Stimulated activated CD4-positive, alpha-beta T cell treated with anti-CD3 and anti-CD28 coated beads, TNF-alpha, amount 100 ng/mL, for 4 hours (primary cell): ENCODE results near the gene SLAMF1.
A peak's percentile ranks its signal among the peaks of the same experiment; 100 is the strongest.

ENCODE experiments used
- DNase-seq, 3 experiments: peaks; one replicate each; pipeline ENCODE4 v3.0.0-alpha.2; 2020; ENCODE audit warnings: low read depth in 3 of 3

The SLAMF1 gene

DNA sequence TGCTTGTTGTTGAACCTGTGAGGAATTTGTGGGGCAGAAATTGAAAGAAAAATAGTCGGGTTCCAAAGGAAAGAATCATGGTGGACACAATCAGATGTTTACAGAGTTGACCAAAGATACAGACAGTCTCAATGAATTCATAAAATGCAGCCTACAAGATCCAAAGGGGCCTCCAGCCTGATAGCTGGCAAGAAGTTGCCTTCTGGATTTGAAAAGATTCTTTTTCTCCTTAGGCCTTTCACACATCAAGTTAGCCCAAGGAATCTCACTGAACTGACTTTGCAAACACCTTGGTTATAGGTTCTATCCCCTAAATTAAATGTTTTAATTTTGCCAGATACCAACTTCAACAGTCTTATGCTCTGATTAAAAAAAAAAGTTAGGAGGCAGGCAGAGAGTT, 21.5 kb downstream of the SLAMF1 start:
- DNase-seq = no peak

DNA sequence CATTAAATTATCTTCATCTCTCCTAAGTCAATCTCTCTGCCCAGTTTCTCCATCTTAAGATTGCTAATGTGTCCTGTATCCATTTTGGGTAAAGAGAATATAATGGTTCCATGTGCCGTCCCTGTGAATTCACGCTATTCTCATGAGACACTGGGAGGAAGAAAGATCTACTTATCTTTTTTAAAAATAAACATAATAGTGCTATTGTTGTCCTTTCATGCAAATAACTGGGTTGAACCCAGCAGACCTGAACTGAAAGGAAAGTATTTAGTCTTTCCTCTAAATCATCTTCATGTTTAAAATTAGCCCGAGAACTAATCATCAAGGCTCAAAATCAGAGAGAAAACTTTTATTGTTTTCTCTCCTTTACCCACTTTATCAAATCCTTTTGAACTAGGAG, 22.4 kb downstream of the SLAMF1 start:
- DNase-seq = no peak

DNA sequence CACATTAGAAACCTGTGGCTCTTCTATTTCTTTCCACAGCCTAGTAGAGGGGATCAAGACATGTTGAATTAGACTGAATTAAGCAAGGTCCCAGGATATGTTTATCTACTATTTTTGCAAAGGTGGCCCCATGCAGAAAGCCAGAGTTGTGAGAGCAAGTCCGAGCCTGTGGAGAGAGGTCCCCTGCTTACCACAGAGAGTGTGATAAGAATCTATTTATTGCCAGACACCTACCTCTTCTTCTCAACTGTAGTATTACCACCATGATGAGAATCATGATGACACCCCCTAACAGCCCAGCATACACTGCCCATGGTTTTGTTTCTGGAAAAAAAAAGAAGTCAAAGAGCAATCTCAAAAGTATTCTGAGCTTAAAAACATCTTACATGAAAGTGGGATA, 23.0 kb downstream of the SLAMF1 start:
- DNase-seq = no peak

DNA sequence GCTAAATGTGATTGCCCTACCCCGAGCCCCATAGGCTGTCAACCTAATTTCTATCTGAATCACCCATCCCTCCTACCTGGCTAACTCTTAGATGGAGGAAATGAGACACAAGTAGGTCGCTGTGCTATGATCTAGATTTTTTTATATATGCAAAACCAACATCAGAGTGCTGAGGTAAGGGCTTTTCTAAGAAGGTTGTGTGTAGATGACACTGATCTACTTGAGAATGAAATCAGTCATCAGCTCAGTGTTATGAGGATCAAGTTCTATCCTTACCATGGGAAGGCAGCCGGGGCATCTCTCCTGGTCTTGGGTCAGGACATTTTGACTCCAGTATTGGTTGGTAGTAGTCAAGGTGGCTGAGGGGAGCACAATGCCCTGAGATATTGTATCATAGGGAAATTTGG, 23.6 kb downstream of the SLAMF1 start:
- no peak for DNase-seq

DNA sequence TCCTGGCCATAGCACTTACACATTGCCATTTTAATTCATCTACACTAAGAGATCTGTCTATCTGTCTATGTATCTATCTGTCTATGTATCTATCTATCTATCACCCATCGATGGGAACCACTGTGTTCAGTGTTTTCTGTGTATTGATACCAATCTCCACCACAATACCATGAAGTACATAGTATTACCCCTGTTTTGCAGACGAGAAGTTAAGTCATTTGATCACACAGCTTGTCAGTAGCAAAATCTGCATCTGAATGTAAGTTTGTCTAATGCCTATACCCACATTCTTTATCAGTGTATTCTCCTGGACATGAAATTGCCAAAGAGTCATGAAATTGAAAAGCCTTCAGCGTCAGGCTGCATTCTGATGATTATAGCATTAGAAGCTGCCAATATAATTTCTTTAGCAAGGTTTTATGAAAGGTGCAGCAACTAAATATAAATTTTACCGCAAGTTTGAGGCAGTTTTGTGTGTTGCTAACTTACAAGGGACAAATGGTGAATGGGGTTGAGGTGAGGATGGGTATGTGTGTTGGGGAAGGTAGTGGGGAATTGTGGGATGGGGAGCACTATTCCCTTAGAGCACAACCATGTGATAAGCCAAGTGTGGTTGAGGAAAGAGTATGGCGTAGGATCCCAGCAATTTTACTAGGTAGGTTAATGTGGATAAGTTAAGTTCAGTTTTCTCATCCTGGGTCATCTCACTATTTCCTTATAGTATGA, 24.2 kb downstream of the SLAMF1 start:
- no peak for DNase-seq

DNA sequence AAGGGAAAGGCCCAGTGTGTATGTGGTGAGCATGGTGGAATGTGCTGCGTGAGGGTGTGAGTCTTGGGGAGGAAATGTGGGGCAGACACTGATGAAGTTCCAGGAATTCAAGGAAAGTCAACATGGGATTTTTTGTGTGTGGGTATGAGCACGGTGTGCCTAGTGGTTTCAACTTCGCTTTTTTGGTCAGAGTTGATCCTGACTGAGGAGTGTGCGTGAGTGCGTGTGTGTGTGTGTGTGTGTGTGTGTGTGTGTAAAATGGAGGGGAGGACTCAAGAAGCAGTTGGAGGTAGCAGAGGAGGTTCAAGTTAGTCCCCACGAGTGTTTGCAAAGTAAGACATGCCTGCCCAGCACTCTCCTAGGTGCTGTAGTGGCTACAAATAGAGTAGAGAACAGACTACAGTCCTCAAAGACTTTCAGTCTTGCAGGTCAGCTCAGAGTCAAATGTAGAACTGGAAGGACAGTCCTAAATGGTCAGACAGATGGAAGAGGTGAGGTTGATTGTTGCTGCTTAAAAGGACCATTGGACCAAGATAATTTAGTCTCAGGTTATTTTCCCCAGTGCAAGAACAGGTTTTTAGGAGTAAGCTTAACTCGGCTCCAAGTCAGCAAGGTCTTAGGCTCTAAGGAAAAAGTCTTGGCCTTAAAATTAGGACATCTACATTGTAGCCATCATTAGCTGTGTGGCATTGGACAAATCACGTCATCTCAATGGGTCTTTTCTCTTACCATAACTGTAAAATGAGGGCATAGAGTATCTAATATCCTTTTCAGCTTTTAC, 25.0 kb downstream of the SLAMF1 start:
- no peak for DNase-seq

DNA sequence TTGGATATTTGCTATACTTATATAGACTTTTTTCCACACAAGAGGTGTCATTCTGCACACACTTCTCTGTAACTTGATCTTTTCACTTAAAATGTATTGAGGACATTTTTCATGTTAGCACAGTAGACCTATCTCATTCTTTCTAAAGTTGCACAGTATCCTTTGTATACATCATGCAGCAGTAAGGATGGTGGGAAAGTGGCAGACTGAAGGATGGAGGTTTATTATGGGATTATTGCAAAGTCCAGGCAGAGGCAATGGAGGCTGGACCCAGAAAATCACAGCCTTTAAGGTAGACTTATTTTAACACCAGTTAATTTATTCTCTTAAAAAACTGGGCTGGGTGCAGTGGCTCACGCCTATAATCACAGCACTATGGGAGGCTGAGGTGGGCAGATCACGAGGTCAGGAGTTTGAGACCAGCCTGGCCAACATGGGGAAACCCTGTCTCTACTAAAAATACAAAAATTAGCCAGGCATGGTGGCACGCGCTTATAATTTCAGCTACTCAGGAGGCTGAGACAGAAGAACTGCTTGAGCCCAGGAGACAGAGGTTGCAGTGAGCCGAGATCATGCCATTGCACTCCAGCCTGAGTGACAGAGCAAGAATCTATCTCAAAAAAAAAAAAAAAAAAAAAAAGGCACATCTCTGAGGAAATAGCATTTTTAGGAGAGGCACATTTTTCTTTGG, 25.8 kb downstream of the SLAMF1 start:
- DNase-seq = no peak

DNA sequence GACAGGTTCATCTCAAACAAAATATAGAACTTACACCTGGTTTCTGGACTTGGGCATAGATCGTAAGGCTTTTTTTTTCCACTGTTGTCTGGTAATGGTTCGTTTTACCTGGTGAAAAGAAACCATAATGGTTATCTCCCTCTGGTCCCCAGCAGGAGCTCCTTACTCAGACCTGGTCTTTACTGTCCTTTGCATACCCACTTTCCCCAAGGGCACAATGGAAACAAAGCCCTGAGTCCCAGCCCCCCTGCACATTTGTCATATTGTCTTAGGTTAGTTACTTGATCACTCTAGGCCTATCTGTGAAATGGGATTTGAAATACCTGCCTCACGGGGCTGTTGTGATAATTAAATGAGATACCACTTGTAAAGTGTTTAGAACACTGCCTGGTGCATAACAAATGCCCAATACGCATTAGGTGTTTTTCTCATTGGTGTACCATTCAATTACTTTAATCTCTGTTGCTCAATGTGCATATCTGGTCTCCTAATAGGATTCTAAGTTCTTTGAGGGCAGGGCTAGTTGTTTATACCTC, 27.0 kb downstream of the SLAMF1 start:
- DNase-seq = no peak

DNA sequence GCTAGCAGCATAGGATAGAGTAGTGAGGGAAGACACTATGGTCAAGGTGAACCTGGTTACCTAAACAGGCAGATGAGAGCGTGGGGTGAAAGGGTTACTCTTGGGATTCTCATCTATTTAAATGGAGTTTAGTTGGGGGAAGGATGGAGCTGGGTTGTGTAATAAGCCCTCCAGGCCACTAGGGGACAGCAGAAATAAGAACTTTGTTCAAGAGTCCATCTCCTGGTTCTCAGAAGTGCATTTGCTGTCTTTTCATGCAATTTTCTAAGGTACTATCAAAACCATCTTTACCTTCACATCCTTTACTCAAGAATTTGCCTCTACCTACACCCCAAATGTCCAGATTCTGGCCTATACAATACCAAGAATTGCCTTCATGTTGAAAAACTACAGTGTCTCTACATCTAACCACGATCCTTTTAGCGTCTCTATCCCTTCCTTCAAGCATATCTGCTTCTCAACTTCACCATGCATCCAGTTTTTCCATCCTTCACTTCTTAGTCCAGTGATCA, 28.0 kb downstream of the SLAMF1 start:
- no peak for DNase-seq

DNA sequence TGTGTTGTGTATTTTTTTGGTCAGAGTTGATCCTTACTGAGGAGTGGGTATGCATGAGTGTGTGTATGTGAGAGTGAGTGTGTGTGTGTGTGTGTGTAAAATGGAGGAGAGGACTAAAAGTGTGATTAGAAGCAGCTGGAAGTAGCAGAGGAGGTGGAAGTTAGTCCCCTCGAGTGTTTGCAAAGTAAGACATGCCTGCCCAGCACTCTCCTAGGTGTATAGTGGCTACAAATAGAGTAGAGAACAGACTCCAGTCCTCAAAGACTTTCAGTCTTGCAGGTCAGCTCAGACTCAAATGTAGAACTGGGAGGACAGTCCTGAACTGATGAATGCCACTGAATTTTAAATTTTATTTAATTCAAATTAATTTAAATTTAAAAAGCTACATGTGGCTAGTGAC, 28.5 kb downstream of the SLAMF1 start:
- no peak for DNase-seq

DNA sequence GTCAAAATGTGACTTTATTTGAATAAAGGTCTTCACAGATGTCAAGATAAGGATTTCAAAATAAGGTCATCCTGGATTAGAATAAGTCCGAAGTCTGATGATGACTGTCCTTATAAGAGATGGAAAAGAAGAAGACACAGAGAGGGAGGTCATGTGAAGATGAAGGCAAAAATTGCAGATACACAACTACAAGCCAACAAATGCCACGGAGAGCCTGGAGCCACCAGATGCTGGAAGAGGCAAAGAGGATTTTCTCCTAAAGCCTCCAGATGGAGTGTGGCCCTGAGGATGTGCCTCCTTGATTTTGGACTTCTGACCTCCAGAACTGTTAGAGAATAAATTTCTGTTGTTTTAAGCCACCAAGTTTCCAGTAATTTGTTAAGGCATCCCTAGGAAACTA, 31.2 kb downstream of the SLAMF1 start:
- no peak for DNase-seq

DNA sequence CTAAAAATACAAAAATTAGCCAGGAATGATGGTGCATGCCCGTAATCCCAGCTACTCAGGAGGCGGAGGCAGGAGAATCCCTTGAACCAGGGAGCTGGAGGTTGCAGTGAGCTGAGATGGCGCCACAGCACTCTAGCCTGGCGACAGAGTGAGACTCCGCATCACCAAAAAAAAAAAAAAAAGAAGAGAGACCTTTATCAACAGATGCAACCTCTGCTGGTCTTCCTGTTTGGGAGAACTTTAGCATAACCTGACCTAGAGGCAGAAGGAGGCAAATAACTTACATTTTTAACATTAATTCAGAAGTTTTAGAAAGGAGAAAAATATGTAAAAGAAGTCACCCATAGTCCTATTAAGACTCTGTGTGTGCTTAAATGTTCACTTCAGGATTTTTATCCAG, 32.4 kb downstream of the SLAMF1 start:
- no peak for DNase-seq

DNA sequence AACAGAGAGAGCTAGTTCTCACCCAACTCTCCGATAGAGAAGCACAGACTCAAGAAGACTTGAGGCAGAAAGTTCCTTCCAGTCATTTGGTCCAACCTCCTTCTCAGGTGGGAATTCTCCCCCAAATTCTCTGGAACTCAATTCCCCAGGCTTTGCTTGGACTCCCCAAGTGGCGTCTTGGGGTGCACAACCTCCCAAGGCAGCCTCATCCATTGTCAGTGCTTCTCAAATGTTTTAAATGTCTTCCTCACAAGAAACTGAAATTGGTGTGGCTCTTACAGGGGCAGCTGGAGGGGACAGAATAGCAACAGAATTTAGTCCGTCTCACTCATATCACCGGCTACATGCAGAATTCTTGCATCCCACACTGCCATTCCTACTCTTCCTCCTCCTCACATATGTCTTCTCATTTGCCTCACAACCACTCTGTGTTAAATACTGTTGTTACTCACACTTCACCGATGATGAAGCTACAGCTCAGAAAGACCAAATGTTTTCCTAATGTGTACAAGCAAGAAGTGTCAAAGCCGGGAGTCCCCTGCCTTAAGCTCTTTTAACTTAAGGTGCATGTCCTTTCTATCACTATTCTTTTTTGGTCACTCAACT, 34.1 kb downstream of the SLAMF1 start:
- DNase-seq = no peak

DNA sequence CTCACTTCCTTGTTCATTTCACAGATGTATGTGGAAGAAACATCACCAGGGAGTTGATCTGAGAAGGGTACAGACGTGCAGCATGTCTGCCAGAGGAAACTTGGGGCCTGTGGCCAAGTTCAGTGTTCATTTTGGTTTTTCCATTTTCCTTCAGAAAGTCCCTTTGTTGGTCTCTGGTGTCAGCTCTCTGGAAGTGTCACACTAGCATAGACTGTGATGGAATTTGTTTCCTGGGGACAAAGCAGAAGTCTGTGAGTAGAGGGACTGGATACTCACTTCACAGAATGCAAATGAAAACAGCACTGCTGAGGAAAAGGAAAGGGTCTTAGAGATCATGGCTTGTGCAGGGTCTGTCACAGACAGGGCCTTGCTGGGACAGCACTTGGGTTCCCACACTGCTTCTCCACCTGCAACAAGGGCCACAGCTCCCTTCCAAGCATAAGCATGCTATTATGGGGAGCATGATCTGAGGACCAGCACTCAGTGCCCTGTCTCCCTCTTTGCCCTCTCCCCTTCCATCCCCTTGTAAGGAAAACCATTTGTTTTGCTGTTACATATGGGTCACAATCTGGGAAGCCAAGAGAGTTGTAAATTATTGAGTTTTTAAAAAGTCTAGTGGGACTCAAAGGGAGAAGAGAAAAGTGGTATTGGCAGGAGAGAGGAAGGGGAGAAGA, 36.1 kb downstream of the SLAMF1 start:
- no peak for DNase-seq

DNA sequence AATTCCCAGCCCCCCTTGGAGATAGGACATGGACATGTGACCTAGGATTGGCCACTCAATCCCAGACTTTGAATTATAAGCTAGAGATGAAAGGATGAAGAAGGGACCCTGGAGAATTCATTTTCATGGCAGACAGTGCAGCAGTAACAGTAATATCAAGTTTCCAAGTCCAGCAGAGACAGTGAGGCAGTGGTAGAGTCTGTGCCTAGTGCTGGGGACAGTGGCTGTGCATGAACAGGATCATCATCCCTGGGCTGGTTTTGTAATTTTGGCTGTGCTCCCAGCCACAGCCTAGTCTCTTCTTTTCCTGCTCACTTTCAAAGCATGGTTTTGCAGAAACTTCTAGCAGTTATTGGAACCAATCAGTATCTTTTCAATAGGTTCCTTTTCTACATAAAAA, 37.9 kb downstream of the SLAMF1 start:
- DNase-seq = no peak

DNA sequence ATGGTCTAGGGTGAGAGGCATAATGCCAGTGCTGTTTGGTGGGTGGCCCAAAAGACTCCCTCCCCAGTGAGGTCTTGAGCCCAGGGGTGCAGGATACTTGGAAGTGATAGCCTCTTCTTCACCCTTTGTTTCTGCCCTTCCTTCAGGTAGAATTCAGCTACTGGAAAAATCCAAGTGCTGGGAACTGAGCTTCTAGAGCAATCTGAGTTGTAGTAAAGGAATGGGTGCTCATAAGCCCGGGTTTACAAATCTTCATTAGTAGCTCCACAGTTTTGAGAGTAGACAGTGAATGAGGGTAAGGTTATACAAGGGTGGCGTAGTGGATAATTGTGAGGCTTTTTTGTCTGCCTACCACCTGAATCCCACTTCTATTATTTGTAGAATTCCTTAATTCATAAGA, 38.3 kb downstream of the SLAMF1 start:
- no peak for DNase-seq

DNA sequence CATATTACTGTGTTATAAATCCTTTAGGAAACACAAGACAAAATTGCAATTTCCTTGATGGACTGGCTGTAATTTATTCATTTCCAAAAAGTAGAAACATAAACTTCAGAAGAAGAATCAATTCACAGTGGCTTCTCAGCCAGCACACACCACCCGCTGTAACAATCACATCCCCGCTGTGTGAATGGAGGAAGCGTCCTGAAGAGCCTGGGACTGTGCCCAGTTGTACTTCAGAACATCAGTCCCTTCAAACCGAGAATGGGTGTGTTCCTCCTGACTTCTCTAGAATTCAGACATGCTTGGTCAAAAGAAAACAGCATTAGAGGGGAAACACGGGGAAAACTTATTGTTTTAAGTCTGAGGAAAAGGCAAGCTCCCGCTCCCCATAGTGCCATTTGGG, 38.8 kb downstream of the SLAMF1 start:
- no peak for DNase-seq

DNA sequence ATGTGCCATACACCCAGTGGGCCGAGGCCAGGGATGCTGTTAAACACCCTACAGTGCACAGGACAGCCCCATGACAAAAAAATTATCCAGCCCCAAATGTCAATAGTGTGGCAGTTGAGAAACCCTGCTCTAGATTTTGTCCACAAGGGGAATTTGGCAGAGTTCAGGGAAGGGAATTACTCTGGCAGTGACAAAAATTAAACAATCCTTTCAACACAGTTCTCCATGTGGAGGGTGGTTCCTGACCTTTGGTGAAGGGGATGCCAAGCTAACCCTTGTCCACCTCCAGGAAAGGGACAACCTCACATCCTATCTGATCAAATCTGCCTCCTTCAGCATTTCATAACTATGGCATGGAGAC, 39.2 kb downstream of the SLAMF1 start:
- no peak for DNase-seq

DNA sequence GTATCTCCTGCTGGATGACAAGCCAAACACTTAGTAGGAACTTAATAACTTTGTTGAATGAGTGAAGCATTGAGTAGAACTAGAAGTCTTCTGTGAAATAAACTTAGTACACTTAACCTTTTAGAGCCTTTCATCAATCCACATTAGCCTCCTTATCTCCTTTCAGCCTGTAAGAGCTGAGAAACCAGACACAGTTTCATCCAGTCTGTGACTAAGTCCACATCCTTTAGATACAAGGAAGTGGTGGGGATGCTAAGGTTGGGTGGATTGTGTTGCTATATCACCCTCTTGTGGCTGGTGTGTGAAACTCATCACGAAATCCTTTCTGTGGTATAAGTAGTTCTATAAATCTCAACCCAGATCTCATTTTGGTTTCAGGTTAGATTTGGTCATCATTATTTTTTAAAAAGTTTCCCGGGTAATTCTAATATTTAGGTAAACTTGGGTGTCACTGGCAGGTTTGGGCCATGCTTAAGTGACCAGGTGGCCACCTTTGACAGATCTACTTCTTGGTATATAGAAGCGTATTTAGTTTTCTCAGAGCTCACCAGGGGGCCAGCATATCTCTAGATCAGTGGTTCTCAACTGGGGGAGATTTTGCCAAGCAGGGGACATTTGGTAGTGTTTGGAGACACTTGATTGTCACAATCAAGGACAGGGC, 39.7 kb downstream of the SLAMF1 start:
- DNase-seq = peak in 1 of 3 experiments; percentile 46

DNA sequence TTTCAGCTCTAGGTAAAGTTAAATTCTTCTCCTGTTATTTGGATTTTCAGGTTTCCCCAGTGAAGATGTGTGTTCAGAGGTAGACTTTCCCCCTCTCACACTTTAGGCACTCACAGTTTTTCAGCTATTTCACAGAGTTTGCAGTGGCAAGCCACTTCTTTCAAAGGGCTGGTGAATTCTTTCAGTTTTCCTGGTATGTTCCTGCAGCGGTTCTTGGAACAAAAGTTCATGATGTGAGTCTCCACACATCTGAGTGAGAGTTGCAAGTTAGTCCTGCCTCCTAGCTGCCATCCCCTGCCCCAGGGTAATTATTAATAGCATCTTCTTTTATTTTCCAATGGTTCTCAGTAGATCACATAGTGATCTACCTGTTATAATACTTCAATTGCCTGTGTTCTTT, 40.2 kb downstream of the SLAMF1 start:
- DNase-seq = no peak
